Measurements from ENCODE around the gene HNRNPK. TPM values are rescaled to one million over a fixed set of nuclear protein-coding genes. Genes with fewer than 3 reads are reported as not detected.

Gene HNRNPK
- total RNA-seq, 4 donors from 2014 or later: 398 to 596 (median 550) TPM

DNA sequence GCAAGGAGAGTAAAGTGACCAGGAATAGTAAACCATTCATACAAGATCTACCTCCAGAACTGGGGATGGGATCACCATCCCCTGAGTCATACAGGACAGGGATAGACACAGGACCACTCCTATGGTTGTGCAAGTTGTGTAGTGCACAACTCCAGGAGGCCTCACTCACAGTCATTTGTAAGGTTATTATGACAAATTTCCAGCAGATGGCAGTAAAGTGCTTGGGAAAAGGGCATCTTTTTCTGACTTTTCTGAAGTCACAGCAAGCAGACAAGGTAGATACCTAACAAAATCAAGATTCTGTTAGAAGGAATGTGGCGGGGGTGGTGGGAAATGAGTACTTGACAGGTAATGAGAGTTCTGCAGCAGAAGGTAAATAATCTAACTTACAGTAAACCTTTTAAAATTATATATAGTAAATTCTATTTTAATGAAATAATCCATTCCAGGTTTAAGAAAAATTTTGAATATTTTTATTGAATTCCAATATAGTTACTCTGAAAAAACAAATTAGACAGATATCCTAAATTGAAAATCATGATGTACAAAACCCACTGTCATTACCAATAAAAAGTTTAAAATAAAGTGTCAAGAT, 42.1 kb downstream of the HNRNPK start:
- Histone ChIP-seq H3K36me3 (peaks cover 0 to 43% (median 39%) of the 10 kb centered on the region in 4 donors), H3K4me1 (peaks cover 0 to 14% (median 3%) of the 10 kb centered on the region in 4 donors), H3K27ac (replicated peaks in 1 of 4) (no peak overlapping the region), H3K27me3 (no peaks in the 10 kb centered on the region), H3K9me3 (no peaks in the 10 kb centered on the region), H3K4me3 (no peak overlapping the region)
- no peak for TF ChIP-seq POLR2A (IDR thresholded peaks at IDR 0.05; ENCODE audit: low read depth)
- TF ChIP-seq, protein P1, sequence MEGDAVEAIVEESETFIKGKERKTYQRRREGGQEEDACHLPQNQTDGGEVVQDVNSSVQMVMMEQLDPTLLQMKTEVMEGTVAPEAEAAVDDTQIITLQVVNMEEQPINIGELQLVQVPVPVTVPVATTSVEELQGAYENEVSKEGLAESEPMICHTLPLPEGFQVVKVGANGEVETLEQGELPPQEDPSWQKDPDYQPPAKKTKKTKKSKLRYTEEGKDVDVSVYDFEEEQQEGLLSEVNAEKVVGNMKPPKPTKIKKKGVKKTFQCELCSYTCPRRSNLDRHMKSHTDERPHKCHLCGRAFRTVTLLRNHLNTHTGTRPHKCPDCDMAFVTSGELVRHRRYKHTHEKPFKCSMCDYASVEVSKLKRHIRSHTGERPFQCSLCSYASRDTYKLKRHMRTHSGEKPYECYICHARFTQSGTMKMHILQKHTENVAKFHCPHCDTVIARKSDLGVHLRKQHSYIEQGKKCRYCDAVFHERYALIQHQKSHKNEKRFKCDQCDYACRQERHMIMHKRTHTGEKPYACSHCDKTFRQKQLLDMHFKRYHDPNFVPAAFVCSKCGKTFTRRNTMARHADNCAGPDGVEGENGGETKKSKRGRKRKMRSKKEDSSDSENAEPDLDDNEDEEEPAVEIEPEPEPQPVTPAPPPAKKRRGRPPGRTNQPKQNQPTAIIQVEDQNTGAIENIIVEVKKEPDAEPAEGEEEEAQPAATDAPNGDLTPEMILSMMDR (IDR thresholded peaks at IDR 0.05): peak; percentile 56 to 65 (median 62)
- intact Hi-C loops (cut with DNase I): loop anchor here (1.0 to 5.0 kb wide), 3 partner anchors 234 to 379 kb away; no protein-coding TSS in a partner anchor
- no peak for DNase-seq (ENCODE audit: extremely low spot score)
- 30% methylated on average over 1 of the region's 1 CpG for WGBS

DNA sequence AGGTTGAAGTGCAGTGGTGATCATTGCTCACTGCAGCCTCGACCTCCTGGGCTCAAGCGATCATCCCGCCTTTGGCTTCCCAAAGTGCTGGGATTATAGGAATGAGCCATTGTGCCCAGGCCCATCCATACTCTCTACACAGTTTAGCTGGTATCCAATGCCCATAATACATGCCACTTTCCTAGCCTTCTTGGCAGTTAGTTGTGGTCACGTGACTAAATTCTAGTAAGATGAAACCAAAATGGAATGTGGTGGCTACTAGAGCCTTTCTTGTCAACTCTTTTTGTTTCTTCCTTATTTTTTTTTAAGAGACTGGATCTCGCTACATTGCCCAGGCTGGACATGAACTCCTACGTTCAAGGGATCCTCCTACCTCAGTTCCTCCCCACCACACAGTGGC, 43.5 kb downstream of the HNRNPK start:
- DNase-seq (ENCODE audit: extremely low spot score): no peak
- H3K4me1 ChIP-seq: peaks cover 0 to 14% (median 3%) of the 10 kb centered on the region in 4 donors
- H3K27me3 ChIP-seq: no peaks in the 10 kb centered on the region
- no peak for TF ChIP-seq POLR2A (IDR thresholded peaks at IDR 0.05; ENCODE audit: low read depth)
- TF ChIP-seq, protein P1 (IDR thresholded peaks at IDR 0.05): no peak
- TF ChIP-seq POLR2AphosphoS5 (IDR thresholded peaks at IDR 0.05): no peak
- TF ChIP-seq EP300 (IDR thresholded peaks at IDR 0.05): no peak
- intact Hi-C loops (cut with DNase I): loop anchor here (5.0 kb wide), 2 partner anchors 236 to 381 kb away; no protein-coding TSS in a partner anchor
- no peak overlapping the region for H3K27ac ChIP-seq (replicated peaks in 1 of 4)
- WGBS: 91% methylated on average over 6 of the region's 6 CpGs
- H3K9me3 ChIP-seq: no peaks in the 10 kb centered on the region
- H3K36me3 ChIP-seq: peaks cover 0 to 29% (median 27%) of the 10 kb centered on the region in 4 donors
- no peak overlapping the region for H3K4me3 ChIP-seq

DNA sequence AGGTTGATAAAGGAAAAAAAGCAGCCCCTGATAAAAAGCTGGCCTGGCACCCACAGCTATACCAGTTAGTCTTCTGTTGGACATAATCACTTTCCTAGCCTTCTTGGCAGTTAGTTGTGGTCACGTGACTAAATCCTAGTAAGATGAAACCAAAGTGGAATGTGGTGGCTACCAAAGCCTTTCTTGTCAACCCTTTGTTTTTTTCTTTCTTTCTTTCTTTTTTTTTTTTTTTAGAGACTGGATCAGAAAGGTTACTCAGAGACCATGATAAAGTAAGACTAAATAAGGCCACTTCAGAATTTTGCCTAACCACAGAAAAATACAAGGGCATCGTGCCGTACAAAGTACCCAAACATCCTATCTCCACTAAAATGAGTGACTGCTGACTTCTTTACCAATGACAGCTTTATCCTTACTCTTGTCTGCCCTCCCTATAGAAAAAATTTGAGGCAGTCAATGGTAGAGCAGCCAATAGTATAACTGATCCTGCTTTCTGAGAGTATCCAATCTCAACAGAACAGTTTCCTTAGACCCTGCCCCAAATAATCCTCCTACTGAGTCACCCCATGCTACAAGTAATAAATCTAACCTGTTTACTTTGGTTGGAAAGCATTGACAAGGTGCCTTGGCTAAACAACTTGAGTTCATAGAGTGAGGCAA, 44.6 kb downstream of the HNRNPK start:
- peaks cover 0 to 18% (median 17%) of the 10 kb centered on the region in 4 donors for H3K36me3 ChIP-seq
- TF ChIP-seq POLR2A (IDR thresholded peaks at IDR 0.05; ENCODE audit: low read depth) (no peak), POLR2AphosphoS5 (IDR thresholded peaks at IDR 0.05) (no peak), EP300 (IDR thresholded peaks at IDR 0.05) (no peak)
- TF ChIP-seq, protein P1 (IDR thresholded peaks at IDR 0.05): no peak
- DNase-seq (ENCODE audit: extremely low spot score): no peak
- 78% methylated on average over 3 of the region's 3 CpGs for WGBS
- intact Hi-C loops (cut with DNase I): loop anchor here (5.0 kb wide), 2 partner anchors 237 to 382 kb away; no protein-coding TSS in a partner anchor
- no peak overlapping the region for H3K27ac ChIP-seq (replicated peaks in 1 of 4)
- no peaks in the 10 kb centered on the region for H3K27me3 ChIP-seq
- no peak overlapping the region for H3K4me3 ChIP-seq
- no peaks in the 10 kb centered on the region for H3K9me3 ChIP-seq
- peaks cover 0 to 14% (median 3%) of the 10 kb centered on the region in 4 donors for H3K4me1 ChIP-seq

DNA sequence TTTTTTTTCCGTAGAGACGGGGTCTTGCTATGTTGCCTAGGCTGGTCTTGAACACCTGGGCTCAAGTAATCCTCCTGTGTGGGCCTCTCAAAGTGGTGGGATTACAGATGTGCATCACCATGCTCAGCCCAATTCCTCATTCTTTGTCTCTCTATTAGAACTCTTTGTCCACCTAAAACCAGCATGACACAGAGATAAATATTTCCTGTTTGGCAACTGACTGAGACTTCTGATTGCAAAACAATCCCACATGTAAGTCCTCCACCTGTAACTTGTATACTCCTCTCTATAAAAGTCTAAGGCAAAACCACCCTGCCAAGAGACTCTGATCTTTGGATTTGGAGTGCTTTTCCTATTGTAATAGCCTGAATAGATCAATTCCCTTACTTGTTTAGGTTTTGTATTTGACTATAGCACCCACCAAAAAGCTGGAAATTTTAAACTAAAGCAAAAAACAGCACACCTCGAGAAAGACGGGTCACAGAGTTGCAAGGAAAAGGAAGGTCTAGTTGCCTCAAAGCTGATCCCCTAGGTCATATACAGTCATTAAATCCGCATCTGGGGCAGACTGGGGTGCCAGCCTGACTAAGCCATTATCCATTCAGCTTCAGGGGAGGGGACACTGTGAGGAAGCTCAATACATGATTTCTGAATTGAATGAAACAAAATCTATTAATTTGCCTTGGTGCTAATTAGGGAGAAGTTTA, 45.3 kb downstream of the HNRNPK start:
- WGBS: 71% methylated on average over 5 of the region's 5 CpGs
- peaks cover 0 to 12% (median 10%) of the 10 kb centered on the region in 4 donors for H3K36me3 ChIP-seq
- no peak overlapping the region for H3K4me3 ChIP-seq
- H3K27me3 ChIP-seq: no peaks in the 10 kb centered on the region
- no peaks in the 10 kb centered on the region for H3K9me3 ChIP-seq
- peaks cover 0 to 14% (median 3%) of the 10 kb centered on the region in 4 donors for H3K4me1 ChIP-seq
- DNase-seq (ENCODE audit: extremely low spot score): no peak
- no peak overlapping the region for H3K27ac ChIP-seq (replicated peaks in 1 of 4)
- TF ChIP-seq EP300 (IDR thresholded peaks at IDR 0.05) (no peak), POLR2AphosphoS5 (IDR thresholded peaks at IDR 0.05) (no peak), POLR2A (IDR thresholded peaks at IDR 0.05; ENCODE audit: low read depth) (no peak)
- TF ChIP-seq, protein P1 (IDR thresholded peaks at IDR 0.05): no peak
- intact Hi-C loops (cut with DNase I): loop anchor here (5.0 kb wide), 2 partner anchors 238 to 383 kb away; no protein-coding TSS in a partner anchor

Data from esophagus muscularis mucosa (tissue), 4 donors.